PC-9 (cell line): ENCODE results near the gene HOXA9.

Source experiments
- EZH2 ChIP-seq: fragments of 200-600 bp; sonication (generic); IDR thresholded peaks from 2 replicates; pipeline ENCODE4 v1.8.0; 2017; ENCODE audit warnings: antibody characterized with exemption, low read depth
- TF ChIP-seq, protein P1 (sequence below): fragments of 200-600 bp; sonication (generic); conservative IDR thresholded peaks from 2 replicates; pipeline ENCODE4 v1.6.1; 2017; ENCODE audit warnings: mixed run types, antibody characterized with exemption, mild to moderate bottlenecking, moderate library complexity

DNA sequence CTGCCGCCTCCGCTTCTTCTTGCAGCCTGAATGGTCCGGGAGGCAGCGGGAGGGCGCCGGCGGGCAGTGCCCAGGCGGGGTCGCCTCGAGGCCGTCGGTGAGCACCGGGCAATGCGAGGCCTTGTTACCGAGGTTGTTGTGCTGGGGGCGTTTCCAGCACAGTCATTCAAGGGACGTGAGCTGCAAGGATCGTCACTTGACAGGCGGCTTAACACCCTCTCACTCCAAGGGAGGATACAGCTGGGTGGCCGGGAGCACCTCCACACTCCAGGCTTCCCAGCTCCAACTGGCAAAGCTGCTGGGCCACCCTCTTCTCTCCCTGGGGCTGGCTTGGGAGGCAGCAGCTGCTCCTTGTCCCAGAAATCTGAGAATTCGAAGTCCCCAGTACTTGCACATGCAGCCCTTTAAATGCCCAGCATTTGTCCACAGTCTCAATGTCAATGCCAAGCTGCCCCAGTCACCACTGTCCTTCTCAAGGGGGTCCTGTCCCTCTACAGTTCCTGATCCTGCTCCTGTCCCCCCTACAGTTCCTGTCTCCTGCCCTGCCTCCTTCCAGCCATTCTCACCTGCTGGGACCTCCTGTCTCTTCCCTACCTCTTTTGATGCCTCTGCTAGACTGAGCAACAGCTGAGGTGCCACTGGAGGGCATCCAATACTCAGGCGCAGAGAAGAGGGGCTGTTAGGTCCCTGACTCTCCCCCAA lies 24.1 kb upstream of the HOXA9 start:
- TF ChIP-seq, protein P1, sequence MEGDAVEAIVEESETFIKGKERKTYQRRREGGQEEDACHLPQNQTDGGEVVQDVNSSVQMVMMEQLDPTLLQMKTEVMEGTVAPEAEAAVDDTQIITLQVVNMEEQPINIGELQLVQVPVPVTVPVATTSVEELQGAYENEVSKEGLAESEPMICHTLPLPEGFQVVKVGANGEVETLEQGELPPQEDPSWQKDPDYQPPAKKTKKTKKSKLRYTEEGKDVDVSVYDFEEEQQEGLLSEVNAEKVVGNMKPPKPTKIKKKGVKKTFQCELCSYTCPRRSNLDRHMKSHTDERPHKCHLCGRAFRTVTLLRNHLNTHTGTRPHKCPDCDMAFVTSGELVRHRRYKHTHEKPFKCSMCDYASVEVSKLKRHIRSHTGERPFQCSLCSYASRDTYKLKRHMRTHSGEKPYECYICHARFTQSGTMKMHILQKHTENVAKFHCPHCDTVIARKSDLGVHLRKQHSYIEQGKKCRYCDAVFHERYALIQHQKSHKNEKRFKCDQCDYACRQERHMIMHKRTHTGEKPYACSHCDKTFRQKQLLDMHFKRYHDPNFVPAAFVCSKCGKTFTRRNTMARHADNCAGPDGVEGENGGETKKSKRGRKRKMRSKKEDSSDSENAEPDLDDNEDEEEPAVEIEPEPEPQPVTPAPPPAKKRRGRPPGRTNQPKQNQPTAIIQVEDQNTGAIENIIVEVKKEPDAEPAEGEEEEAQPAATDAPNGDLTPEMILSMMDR: no peak
- no peak for TF ChIP-seq EZH2
